ENCODE results near the gene CCDC51. TPM values are rescaled to one million over a fixed set of nuclear protein-coding genes. Genes with fewer than 3 reads are reported as not detected.
A peak's percentile ranks its signal among the peaks of the same experiment; 100 is the strongest.
"Not testable (repeated sequence)": the region's sequence is repeated elsewhere in the genome, so short reads cannot be mapped to it uniquely, and the experiment has no call there.

Gene CCDC51
- total RNA-seq, 1 donor from 2014 or later: 11.4 TPM

- DNase-seq (no peak), ATAC-seq (no peak)
These were observed 36.6 kb upstream of the CCDC51 start for GRCh38 chr3:48476426-48477053.

GRCh38 chr3:48475188-48475587, 35.3 kb upstream of the CCDC51 start:
- intact Hi-C loops (cut with DNase I): no loop called here
- H3K27ac ChIP-seq: no peak overlapping the region

More at GRCh38 chr3:48476426-48477053, 36.6 kb upstream of the CCDC51 start:
- Histone ChIP-seq H3K27me3 (no peaks in the 10 kb centered on the region), H3K36me3 (peaks cover 5% of the 10 kb centered on the region), H3K4me1 (peaks cover 13% of the 10 kb centered on the region), H3K9me3 (no peaks in the 10 kb centered on the region), H3K4me3 (no peak overlapping the region), H3K27ac (no peak overlapping the region)
- intact Hi-C loops (cut with DNase I): no loop called here
- TF ChIP-seq CTCF (IDR thresholded peaks at IDR 0.05): no peak

GRCh38 chr3:48474619-48475018, 34.7 kb upstream of the CCDC51 start:
- no peaks in the 10 kb centered on the region for H3K27me3 ChIP-seq
- no peak overlapping the region for H3K4me3 ChIP-seq
- no peak for ATAC-seq
- H3K27ac ChIP-seq: no peak overlapping the region
- intact Hi-C loops (cut with DNase I): no loop called here
- peaks cover 11% of the 10 kb centered on the region for H3K36me3 ChIP-seq
- TF ChIP-seq CTCF (IDR thresholded peaks at IDR 0.05): no peak
- H3K9me3 ChIP-seq: no peaks in the 10 kb centered on the region
- DNase-seq: no peak
- peaks cover 32% of the 10 kb centered on the region for H3K4me1 ChIP-seq

More at GRCh38 chr3:48475188-48475587, 35.3 kb upstream of the CCDC51 start:
- ATAC-seq (no peak), DNase-seq (no peak)
- peaks cover 26% of the 10 kb centered on the region for H3K4me1 ChIP-seq
- no peak for TF ChIP-seq CTCF (IDR thresholded peaks at IDR 0.05)
- no peaks in the 10 kb centered on the region for H3K9me3 ChIP-seq
- H3K36me3 ChIP-seq: peaks cover 5% of the 10 kb centered on the region
- H3K27me3 ChIP-seq: no peaks in the 10 kb centered on the region
- no peak overlapping the region for H3K4me3 ChIP-seq

GRCh38 chr3:48474031-48474430, 34.1 kb upstream of the CCDC51 start:
- not testable (repeated sequence) for ATAC-seq

GRCh38 chr3:48473617-48473952, 33.7 kb upstream of the CCDC51 start:
- H3K4me3 ChIP-seq: no peak overlapping the region
- intact Hi-C loops (cut with DNase I): no loop called here
- H3K4me1 ChIP-seq: peaks cover 40% of the 10 kb centered on the region
- ATAC-seq (no peak), DNase-seq (no peak)
- peak overlapping the region; percentile 97 for H3K27ac ChIP-seq
- no peaks in the 10 kb centered on the region for H3K27me3 ChIP-seq
- peaks cover 19% of the 10 kb centered on the region for H3K36me3 ChIP-seq
- H3K9me3 ChIP-seq: no peaks in the 10 kb centered on the region
- no peak for TF ChIP-seq CTCF (IDR thresholded peaks at IDR 0.05)

More at GRCh38 chr3:48474031-48474430, 34.1 kb upstream of the CCDC51 start:
- DNase-seq; H3K27me3 ChIP-seq; H3K4me3 ChIP-seq; intact Hi-C loops (cut with DNase I); H3K9me3 ChIP-seq: not testable (repeated sequence)
- Histone ChIP-seq H3K27ac (peak overlapping the region; percentile 97), H3K36me3 (peaks cover 17% of the 10 kb centered on the region), H3K4me1 (peaks cover 38% of the 10 kb centered on the region)

- peak; percentile 41 for TF ChIP-seq CTCF (IDR thresholded peaks at IDR 0.05)
- peak overlapping the region; percentile 97 for H3K27ac ChIP-seq
- no peaks in the 10 kb centered on the region for H3K27me3 ChIP-seq
- DNase-seq (peak; percentile 96), ATAC-seq (peak; percentile 95)
- peaks cover 24% of the 10 kb centered on the region for H3K36me3 ChIP-seq
- intact Hi-C loops (cut with DNase I): no loop called here
- no peaks in the 10 kb centered on the region for H3K9me3 ChIP-seq
- peaks cover 45% of the 10 kb centered on the region for H3K4me1 ChIP-seq
- peak overlapping the region; percentile 75 for H3K4me3 ChIP-seq
These were observed 33.2 kb upstream of the CCDC51 start for GRCh38 chr3:48472923-48473616.
